ENCODE results near the gene OR2B2.

OR2B2 gene

GRCh38 chr6:27888566-27888965 is 23.6 kb downstream of the OR2B2 start:
- no peak for DNase-seq (ENCODE audit: insufficient read length, low spot score)
- no peak for TF ChIP-seq POLR2A (IDR thresholded peaks at IDR 0.05; ENCODE audit: low read depth, low read length)
- no peak for FAIRE-seq

DNA sequence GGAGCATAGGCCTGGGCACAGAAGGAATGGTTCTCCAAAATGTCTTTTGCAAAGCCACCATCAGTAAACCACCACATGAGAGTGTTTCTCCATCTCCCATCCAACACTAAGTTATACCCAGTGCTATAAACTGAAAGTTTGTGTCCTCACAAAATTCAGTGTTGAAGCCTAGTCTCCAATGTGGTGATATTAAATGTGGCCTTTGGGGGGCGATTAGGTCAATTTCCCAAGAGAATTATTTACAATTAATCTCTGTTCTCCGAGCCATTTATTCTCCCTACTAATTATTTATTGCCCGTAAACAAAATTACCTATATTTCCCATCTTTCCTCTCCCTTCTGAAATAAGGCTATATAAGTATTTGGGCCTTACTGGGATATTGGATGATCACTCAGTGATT is 26.1 kb downstream of the OR2B2 start:
- no peak for TF ChIP-seq POLR2A (IDR thresholded peaks at IDR 0.05; ENCODE audit: low read depth, low read length)
- DNase-seq (ENCODE audit: insufficient read length, low spot score) = no peak
- no peak for FAIRE-seq

GRCh38 chr6:27883136-27883535 is 29.1 kb downstream of the OR2B2 start:
- FAIRE-seq (no peak), DNase-seq (ENCODE audit: insufficient read length, low spot score) (no peak)
- no peak for TF ChIP-seq POLR2A (IDR thresholded peaks at IDR 0.05; ENCODE audit: low read depth, low read length)

DNA sequence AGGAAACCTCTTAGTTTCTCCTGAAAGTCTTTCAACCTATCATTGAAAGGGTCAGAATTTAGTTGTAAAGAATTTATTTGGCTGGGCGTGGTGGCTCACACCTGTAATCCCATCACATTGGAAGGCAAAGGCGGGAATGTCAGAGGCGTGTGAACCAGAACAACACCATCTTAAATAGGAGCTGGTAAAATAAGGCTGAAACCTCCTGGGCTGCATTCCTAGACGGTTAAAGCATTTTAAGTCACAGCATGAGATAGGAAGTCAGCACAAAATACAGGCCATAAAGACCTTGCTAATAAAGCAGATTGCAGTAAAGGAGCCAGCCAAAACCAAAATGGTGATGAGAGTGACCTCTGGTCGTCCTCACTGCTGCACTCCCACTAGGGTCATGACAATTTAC is 29.6 kb downstream of the OR2B2 start:
- no peak for DNase-seq (ENCODE audit: insufficient read length, low spot score)
- no peak for FAIRE-seq
- TF ChIP-seq POLR2A (IDR thresholded peaks at IDR 0.05; ENCODE audit: low read depth, low read length) = no peak

GRCh38 chr6:27879837-27880236 is 32.4 kb downstream of the OR2B2 start:
- no peak for DNase-seq (ENCODE audit: insufficient read length, low spot score)
- FAIRE-seq = no peak
- TF ChIP-seq POLR2A (IDR thresholded peaks at IDR 0.05; ENCODE audit: low read depth, low read length) = no peak

DNA sequence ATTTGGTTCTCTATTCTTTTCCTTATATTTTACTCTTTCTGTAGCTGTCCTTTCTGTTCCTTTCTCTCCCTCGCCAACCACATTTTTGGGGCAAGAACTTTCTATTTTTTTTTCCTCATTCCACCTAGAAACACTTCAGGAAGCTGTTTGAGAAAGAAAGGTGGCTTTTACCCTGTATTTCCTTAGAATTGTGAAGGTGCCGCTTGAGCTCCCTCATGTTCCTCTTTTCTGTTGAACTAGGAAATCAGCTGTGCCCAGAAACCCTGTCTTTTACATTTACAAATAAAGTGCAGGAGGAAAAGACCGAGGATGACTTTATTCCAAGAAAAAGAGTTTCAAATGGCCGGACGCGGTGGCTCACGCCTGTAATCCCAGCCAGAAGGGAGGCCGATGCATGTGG is 38.2 kb downstream of the OR2B2 start:
- no peak for TF ChIP-seq POLR2A (IDR thresholded peaks at IDR 0.05; ENCODE audit: low read depth, low read length)
- FAIRE-seq (no peak), DNase-seq (ENCODE audit: insufficient read length, low spot score) (no peak)

- DNase-seq (ENCODE audit: insufficient read length, low spot score) (no peak), FAIRE-seq (no peak)
- TF ChIP-seq POLR2A (IDR thresholded peaks at IDR 0.05; ENCODE audit: low read depth, low read length) = peak; percentile 56
Observed at GRCh38 chr6:27873021-27873940, 38.9 kb downstream of the OR2B2 start.

DNA sequence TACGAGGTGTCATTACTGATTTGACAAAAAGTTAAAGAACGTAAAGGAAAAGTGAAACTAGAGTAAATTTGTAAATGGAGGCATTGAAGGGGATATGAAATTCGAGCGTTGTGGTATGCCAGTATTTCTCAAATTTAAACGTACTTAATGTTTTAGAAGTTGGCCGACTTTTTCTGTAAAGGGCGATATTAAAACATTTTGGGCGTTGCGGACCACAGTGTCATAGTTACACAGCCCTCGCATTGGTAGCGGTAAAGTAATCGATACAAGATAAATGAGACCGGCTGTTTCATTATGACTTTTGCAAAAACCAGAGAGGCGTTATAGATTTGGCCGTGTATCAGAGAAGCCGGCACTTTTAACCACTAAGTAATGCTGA is 39.6 kb downstream of the OR2B2 start:
- TF ChIP-seq POLR2A (IDR thresholded peaks at IDR 0.05; ENCODE audit: low read depth, low read length) = no peak
- DNase-seq (ENCODE audit: insufficient read length, low spot score) (no peak), FAIRE-seq (no peak)

GRCh38 chr6:27871924-27872638 is 40.1 kb downstream of the OR2B2 start:
- FAIRE-seq = no peak
- no peak for DNase-seq (ENCODE audit: insufficient read length, low spot score)
- peak; percentile 96 for TF ChIP-seq POLR2A (IDR thresholded peaks at IDR 0.05; ENCODE audit: low read depth, low read length)

DNA sequence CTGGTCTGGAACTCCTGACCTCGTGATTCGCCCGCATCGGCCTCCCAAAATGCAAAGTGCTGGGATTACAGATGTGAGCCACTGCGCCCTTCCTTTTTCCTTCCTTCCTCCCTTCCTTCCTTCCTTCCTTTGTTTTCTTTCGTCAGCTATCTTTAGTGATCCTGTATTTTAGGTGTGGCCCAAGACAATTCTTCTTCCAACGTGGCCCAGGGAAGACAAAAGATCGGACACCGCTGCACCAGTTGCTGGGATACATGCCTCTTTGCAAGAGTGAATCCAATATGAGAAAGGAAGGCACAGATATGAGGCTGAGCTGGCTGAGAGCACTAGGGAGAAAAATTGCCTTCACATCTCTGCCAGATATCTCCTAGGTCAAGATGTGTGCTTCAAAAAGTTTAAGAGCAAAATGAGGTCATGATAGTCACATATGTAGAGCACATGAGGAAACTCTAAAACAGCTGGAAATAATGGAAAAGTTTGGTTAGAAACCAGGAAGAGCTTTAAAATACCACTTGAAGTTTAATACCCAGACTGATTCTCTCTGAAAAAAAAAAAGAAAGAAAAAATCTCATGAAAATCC is 41.8 kb downstream of the OR2B2 start:
- FAIRE-seq = no peak
- TF ChIP-seq POLR2A (IDR thresholded peaks at IDR 0.05; ENCODE audit: low read depth, low read length) = no peak

DNA sequence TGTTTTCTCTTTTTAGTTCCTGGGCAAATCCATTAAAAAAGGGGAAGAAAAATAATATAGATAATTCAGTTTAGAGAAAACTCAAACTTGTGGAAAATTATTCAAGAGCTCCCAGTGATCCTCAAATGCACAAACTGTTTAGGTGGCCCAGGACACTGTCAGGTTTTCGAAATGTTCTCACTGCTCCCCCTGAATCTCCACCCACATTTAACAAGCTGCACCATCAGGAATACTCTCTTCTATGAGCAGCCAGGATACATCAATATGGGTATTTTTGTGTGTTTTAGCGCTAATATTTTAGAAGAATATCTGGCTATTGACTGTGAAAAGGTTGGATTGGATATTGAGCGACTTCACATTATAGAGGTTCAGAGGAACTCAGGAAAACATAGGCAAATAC is 43.9 kb downstream of the OR2B2 start:
- FAIRE-seq (no peak), DNase-seq (ENCODE audit: insufficient read length, low spot score) (no peak)
- TF ChIP-seq POLR2A (IDR thresholded peaks at IDR 0.05; ENCODE audit: low read depth, low read length) = no peak

More for the DNA sequence above, 41.8 kb downstream of the OR2B2 start:
- no peak for DNase-seq (ENCODE audit: insufficient read length, low spot score)

GRCh38 chr6:27867945-27868300 is 44.3 kb downstream of the OR2B2 start:
- no peak for TF ChIP-seq POLR2A (IDR thresholded peaks at IDR 0.05; ENCODE audit: low read depth, low read length)
- FAIRE-seq = no peak
- DNase-seq (ENCODE audit: insufficient read length, low spot score) = no peak

DNA sequence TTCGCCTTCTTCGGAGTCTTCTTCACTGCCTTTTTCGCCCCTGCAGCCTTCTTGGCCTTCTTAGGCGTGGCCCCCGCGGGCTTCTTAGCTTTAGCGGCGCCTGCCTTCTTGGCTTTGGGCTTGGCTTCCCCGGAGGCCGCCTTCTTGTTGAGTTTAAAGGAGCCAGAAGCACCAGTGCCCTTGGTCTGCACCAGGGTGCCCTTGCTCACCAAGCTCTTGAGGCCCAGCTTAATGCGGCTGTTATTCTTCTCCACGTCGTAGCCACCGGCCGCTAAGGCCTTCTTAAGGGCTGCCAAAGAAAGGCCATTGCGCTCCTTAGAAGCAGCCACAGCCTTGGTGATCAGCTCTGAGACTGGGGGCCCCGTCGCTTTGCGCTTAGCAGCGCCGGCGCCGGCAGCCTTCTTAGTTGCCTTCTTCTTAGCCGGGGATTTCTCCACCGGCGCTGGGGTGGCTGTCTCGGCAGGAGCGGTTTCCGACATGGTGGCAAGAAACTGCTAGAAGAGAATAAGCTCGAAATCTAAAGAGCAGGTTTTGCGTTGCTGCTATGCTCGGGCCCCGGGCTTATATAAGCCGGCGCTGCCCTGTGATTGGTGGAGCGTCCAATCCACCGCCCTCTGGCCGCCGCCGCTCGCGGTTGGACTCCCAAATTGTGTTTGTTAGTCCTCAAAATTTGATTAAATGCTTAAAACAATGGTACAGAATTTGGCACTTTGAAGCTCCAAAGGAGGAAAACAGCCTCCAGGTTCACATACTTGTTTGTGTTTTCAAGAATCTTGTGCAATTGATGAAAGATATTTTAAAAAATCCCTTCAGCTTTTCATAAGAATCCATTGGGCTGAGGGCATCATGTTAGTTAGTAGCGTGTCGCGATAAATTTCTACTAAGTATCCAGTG is 44.9 kb downstream of the OR2B2 start:
- DNase-seq (ENCODE audit: insufficient read length, low spot score) (peak; percentile 46), FAIRE-seq (no peak)
- TF ChIP-seq POLR2A (IDR thresholded peaks at IDR 0.05; ENCODE audit: low read depth, low read length) = peak; percentile 70; the same call in 1 of the 2 replicates
